AG09309 (cell line): ENCODE measurements around the gene ARHGAP36.

Source experiments
- DNase-seq: peaks from one replicate; pipeline ENCODE4 v3.0.0-alpha.2; 2010; ENCODE audit warnings: low read depth
- H3K4me3 ChIP-seq: 2 replicates; pipeline ENCODE4 v1.5.1; 2011; ENCODE audit warnings: mild to moderate bottlenecking, low read depth, low read length, moderate library complexity; ENCODE audit not compliant: control insufficient read depth
- TF ChIP-seq, protein P1 (sequence below): IDR thresholded peaks from 2 replicates; pipeline ENCODE4 v1.5.1; 2011; ENCODE audit warnings: mild to moderate bottlenecking, low read depth, low read length, inconsistent platforms; ENCODE audit not compliant: insufficient read depth, control insufficient read depth; ENCODE audit errors: missing control alignments

ARHGAP36 gene

DNA sequence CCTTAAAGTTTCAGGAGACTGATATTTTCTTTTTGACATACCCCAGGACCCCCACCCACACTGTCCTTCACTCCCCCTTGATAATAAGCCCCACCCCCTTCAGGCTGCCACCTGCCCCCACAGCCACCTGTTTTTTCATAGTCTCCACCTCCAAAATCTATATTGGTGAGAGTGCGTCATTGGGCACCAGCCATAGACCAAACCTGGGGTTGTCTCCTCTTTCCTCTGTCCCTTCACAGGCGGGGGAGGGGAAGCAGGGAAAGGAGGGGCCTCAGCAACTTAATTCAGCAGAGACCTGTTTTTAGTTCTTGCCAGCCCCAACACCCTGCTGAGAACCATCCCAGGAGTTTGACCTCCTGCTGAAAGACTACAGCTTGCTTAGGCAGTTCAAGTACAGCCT is 1.1 kb downstream of the ARHGAP36 start:
- no peak for DNase-seq
- TF ChIP-seq, protein P1, sequence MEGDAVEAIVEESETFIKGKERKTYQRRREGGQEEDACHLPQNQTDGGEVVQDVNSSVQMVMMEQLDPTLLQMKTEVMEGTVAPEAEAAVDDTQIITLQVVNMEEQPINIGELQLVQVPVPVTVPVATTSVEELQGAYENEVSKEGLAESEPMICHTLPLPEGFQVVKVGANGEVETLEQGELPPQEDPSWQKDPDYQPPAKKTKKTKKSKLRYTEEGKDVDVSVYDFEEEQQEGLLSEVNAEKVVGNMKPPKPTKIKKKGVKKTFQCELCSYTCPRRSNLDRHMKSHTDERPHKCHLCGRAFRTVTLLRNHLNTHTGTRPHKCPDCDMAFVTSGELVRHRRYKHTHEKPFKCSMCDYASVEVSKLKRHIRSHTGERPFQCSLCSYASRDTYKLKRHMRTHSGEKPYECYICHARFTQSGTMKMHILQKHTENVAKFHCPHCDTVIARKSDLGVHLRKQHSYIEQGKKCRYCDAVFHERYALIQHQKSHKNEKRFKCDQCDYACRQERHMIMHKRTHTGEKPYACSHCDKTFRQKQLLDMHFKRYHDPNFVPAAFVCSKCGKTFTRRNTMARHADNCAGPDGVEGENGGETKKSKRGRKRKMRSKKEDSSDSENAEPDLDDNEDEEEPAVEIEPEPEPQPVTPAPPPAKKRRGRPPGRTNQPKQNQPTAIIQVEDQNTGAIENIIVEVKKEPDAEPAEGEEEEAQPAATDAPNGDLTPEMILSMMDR: no peak
- H3K4me3 ChIP-seq: no peak overlapping the region

GRCh38 chrX:131060147-131060546 is 2.0 kb downstream of the ARHGAP36 start:
- TF ChIP-seq, protein P1: no peak
- DNase-seq: no peak
- H3K4me3 ChIP-seq: no peak overlapping the region

- TF ChIP-seq, protein P1: no peak
- no peak overlapping the region for H3K4me3 ChIP-seq
- no peak for DNase-seq
Observed at GRCh38 chrX:131061306-131061705, 3.2 kb downstream of the ARHGAP36 start.

- H3K4me3 ChIP-seq: no peak overlapping the region
- TF ChIP-seq, protein P1: no peak
- DNase-seq: no peak
Observed at GRCh38 chrX:131063613-131064012, 5.5 kb downstream of the ARHGAP36 start.

DNA sequence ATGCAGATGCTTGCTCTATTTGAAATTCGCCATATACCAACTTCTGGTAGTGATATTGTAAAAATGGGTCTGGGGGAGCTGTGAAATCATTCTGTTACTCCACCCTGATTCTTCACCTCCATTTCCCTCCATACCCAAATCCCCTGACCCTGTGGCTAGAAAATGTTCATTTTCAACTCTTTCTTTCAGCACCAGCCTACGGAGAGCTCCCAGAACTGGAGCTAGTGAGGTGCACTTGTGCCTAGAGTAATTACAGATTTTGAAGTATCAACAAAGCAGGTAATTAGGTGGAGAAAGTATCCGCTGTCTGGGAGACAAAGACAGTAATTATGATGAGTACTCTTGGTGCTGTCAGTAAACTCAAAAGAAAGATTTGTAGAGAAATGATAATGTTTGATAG is 8.1 kb downstream of the ARHGAP36 start:
- no peak overlapping the region for H3K4me3 ChIP-seq
- TF ChIP-seq, protein P1: no peak
- no peak for DNase-seq

DNA sequence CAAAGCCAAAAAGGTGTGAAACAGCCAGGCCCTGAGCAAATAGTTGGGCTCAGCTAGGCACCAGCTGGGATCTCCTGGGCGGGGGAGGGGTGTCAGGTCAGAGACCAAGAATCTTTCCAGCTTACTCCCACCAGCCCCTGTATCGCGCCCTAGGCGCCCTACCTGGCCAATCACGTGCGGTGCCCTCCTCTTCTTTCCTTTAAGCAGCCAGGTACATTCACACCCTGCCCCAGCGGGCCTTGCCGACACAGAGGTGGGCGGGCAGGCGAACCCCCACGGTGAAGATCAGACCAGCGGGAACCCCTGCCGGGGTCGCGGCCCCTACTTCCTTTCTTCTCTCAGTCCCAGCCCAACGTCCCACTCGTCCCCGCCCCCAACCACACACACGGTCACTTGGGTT is 9.1 kb downstream of the ARHGAP36 start:
- no peak for DNase-seq
- TF ChIP-seq, protein P1: no peak
- H3K4me3 ChIP-seq: no peak overlapping the region
